NCI-H146 treated with DMSO at 0.1 percent for 48 hours (cell line): Measurements from ENCODE around the gene TIMP2.

Source experiments
- DNase-seq: peaks from one replicate; lab custom pipeline; 2025; ENCODE audit not compliant: unreplicated experiment; lab: John Stamatoyannopoulos, UW

TIMP2 gene

DNA sequence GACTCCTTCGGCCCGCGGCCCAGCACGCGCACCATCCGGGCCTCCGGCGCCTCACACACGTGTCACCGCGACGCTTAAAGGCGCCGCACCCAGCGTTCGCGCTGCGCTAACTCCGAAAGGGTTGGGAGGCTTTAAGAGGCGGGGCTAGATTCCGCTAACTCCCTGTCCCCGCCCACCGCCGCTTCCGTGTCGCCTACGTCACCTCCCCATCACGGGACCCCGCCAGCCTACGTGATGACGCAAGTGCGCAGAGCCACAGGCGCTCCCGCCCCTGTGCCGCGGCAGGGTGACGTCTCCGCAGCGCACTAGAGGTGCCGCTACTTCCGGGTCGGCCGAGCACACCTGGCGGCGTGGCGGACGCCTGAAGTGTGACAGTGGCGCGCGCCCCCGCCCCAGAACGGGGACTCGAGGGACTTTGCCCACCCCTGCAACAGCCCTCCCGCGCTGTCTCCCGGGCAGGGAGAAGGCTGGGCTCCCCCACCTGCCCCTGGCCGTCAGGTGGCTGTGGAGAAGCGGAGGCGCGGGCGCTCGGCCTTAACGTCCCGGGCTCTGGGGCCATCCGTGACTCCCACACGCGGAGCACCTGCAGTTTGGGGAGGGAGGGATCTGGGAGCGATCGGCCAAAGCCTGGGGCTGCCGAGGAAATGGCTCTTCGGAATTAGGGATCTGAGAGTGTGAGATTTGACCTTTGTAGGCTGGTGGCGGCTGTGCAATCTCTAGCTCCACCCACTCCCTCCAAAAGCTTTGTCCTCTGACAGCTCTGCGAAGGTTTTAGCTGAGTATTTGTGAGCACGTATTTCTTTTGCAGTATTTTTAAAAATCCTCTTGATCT is 84.2 kb downstream of the TIMP2 start, which contains the start of gene USP36:
USP36 (minus strand) TSS at position 35 of the 832 bp plus-strand sequence. CDS start 4,451 bp downstream, outside the sequence.
- peak; percentile 96 for DNase-seq

DNA sequence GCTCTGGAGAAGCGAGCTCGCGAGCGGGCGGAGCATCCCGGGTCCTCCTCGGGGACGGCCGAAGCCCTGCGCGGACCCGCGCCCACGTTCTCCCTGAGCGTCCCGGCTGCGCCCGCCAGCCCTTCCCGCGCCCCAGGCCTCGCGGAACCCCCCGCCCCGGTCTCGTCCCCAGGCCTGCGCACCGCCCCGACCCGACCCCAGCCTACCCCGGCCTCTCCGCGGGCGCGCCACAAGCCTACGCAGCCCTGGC is 84.7 kb downstream of the TIMP2 start:
- no peak for DNase-seq

DNA sequence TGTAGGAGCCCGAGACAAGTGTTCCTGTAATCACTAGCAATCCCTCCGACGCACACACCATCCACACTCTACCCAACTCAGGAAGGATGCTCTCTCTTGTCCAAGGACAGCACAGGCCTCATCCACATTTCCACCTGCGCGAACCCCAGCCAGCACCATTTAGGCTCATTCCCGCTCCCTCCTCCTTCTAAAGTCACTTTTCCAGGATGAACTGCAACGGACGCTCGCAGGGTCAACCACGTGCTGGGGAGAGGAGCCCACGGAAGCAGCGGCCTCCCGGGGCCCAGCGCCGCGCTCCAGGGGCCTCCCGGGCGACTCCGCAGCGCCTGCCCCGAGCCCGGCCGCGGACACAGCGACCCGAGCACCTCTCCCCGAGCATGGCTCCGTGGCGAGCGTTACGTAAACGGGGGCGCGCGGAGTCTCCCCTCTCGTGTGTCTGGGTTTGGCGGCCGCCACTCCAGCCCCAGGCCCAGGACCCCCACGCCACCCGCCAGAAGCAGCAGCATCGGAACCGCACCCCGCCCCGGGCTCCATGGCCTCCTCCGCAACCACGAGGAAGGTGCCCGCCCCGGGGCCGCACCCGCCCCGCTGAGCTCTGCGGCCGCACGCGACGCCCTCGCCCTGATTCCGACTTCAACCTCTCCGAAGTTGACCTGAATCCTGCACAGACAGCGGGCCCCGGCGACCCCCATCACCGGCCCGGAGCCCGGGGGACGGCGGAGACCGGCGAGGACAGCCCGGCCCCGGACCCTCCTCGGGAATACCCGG is 85.2 kb downstream of the TIMP2 start:
- peak; percentile 5 for DNase-seq

DNA sequence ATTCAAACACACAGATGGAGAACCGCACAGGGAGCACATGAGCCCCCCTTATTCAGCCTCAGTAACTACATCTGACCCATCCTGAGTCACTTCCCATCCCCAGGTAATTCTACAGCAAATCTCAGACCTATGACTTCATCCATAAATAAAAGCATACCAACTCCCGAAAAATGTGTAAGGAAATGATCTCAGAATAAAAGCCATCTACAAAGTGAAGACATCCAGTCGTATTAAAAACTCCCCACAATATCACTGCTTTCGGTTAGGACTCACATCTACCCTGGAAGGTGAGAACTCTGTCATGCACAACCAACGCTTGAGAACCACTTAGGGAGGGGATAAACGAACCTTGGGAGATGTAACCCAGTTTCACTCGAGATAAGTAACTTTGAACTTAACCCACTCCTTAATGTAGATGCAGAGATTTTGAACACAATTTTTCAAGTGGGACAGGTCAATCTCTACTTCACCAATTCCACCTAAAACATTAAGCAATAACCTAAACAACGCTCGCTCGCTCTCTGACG is 85.9 kb downstream of the TIMP2 start:
- DNase-seq, result no peak

DNA sequence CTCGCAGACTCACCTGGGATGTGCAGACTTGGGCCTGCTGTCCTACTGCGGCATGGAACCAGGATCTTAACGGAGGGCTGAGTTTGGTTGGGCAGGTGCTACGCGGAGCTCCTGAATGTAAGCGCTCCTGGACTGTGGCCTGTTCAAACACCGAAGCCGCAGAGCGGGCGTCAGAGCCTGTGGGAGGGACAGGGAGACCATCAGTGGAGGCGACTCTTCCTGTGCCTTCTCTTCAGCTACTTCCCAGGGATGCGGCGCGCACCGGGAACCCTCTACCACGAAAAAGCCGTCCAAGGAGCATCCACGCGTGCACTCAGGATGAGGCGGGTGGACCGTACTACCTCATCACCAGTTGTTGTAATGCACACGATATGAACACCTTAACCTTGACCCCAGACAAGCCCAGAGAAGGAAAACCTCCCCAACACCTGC is 86.6 kb downstream of the TIMP2 start:
- no peak for DNase-seq

DNA sequence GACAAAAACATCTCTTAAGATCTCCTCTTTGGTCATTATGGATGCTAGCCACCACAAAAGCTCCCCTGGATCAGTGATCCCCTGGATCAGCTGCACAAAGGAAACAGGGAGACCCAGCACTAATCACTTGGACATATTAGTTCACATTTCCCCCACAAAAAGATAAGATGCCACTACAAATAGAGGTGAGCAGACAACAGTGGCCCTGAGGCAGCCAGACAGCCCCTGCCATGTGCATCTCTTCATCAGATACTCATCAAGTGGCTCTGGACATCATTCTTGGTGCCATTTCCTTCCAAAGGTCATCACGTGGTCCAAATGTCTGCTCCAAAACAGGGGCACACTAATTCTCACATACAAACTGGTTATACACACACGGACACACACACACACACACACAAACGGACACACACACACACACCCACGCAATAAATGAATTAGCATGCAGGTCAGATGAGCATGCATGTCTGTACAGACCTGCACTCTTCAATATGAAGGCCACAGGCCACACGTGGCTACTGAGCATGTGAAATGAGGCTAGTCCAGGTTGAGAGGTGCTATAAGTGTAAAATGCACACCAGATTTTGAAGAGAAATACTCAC is 88.7 kb downstream of the TIMP2 start:
- no peak for DNase-seq

DNA sequence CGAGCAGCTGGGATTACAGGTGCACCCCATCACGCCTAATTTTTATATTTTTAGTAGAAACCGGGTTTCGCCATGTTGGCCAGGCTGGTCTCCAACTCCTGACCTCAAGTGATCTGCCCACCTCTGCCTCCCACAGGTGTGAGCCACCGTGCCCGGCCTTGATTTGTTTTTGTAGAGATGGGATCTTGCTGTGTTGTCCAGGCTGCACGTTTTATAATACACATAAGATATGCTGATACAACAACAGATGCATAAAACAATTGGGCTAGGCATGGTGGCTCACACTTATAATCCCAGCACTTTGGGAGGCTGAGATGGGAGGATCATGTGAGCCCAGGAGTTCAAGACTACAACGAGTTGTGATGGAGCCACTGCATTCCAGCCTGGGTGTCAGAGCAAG is 90.6 kb downstream of the TIMP2 start:
- DNase-seq, result no peak

DNA sequence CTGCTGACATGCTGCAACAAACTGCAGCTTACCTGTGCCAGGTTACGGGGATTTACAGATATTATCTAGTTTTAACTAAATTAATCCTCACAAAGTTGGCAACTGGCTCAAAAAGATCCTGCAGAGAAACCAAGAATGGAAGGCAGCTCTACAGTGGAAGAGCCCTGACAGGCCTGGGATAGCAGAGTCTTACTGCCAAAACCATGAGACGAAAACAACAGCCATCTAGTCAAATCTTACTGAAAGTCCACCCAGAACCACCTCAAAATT is 92.7 kb downstream of the TIMP2 start:
- no peak for DNase-seq

DNA sequence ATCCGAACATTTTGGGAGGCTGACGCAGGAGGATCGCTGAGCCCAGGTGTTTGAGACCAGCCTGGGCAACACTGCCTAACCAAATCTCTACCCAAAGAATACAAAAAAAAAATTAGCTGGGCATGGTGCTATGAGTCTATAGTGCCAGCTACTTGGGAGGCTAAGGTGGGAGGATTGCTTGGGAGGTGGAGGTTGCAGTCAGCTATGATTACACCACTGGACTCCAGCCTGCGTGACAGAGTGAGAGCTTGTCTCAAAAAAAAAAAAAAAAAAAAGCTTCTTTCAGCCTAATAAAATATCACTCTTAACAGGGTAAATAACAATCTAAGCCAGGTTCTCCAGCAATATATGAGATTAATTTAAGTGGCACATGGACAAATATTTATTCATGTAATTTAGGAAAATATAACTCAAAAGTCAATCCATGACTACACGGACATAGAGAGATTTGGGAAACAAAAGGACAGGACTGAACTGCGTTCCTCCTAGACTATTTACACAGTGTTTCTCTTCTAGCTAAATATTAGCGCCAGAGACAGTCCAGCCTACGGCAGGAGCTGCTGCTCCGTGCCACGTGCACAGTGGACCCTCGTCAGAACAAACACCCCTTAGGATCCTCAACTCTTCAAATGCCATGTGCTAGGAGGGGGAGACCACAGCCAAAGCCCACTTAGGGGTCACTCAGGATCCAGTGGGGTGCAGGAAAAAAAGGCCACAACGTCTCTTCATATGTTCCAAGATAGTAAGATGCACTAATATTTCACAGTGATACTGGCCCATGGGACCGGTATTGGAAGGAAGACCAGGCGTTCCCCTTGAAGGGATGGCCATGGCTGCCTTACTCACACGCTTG is 93.3 kb downstream of the TIMP2 start:
- DNase-seq, result peak; percentile 7

DNA sequence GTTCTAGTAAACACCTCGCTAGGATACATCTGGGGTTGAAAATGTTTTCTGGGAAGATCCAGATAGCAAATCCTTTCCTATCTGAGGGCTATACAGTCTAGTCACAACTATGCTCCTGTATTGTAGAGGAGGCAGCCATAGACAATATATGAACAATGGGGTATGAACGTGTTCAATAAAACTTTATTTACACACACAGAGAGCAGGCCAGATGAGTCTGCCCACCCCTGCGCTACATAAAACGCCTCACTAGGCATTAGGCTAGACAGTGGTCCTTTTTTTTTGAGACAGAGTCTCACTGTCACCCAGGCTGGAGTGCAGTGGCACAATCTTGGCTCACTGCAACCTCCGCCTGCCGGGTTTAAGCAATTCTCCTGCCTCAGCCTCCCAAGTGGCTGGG is 95.7 kb downstream of the TIMP2 start:
- no peak for DNase-seq

DNA sequence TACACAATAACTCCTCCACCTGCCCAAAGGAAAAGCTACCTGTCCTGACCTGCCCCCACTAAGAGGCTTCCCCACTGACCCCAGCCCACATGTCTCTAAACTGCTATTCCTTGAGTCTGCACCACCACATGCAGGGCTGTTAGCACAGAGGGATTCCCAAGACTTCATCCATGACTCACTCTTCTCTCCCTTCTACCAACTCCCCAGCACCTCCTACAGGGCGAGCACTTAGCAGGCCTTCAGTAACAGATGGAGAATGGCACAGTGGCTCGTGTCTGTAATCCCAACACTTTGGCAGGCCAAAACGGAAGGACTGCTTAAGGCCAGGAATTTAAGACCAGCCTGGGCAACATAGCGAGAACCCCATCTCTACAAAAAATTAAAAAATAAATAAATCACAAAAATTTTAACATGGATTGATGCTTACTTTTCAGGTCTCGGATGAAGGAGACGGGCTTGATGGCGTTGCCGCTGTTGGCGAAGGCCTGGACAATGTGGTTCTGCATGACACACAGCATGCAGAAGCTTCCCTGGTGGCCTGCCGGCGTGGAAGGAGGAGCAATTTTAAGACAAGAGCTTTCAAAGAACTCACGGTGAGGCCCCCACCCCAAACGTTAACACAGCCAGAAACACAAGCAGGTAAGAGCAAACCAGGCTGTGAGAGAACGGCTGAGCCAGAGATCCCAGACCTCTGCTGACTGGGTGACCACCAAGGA is 96.6 kb downstream of the TIMP2 start:
- DNase-seq, result no peak

DNA sequence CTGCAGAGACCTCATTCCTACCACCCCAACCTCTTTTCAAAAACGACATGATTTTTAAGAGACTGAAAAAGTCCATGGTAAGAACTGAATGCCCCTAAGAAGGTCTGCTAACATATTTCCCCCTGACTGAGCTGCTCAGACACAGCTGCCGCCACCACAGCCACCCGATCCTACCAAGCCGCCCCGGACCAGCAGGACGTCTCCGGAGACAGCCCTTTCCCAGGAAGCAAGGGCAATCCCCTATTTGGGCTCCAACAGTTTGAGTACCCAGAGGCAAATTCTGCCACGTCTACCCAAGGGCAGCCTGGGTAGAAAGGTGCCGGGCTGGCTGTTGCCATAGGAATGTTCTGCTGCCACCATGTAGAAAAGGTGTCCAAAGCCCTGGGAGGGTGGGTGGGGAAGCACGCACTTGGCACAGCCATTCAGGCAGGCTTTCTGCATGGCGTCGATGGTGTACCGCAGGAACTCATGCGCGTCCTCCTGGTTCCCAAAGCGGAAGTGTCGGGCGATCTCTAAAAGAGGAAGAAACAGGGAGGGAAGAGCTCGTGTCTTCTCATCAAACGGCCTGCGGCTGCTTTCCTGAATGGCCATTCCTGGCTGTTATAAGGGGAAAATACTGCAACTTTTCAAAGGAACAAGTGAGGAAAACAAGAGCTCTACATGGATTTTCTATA is 98.2 kb downstream of the TIMP2 start:
- no peak for DNase-seq

DNA sequence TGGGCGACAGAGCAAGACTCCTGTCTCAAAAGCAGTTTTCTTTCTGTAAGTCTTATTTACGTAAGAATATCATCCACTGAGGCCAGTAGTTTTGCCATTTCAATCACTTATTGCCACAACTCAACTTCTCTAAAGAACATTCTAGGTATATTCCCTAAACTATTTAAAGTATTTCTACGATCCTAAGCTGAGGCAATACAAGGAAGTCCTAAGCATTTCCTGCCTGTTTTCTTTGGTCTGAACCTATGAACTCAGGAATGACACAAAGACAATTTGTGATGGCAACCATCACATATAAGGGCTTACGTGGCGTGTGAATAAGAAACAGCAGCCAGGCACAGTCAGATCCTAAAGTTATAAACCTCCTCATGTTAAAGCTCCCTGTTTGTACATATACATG is 98.8 kb downstream of the TIMP2 start:
- DNase-seq, result no peak

DNA sequence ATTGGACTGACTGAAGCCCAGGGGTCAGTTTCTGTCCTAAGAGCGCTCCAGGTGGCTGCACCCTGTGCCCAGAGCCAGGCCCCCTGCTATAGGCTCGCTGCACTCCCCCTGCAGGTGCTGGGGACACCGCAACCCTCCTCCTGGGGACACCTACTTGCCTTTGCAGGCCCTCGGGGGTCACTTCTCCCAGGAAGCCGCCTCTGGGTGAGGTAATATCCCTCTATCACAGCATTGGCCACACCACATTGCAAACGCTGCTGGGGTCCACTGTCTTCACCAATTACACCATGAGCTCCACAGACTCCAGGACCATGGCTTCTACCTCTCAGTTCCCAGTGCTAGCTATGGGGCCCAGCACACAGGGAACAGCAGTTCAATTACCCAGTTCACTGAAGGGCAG is 99.5 kb downstream of the TIMP2 start:
- no peak for DNase-seq

DNA sequence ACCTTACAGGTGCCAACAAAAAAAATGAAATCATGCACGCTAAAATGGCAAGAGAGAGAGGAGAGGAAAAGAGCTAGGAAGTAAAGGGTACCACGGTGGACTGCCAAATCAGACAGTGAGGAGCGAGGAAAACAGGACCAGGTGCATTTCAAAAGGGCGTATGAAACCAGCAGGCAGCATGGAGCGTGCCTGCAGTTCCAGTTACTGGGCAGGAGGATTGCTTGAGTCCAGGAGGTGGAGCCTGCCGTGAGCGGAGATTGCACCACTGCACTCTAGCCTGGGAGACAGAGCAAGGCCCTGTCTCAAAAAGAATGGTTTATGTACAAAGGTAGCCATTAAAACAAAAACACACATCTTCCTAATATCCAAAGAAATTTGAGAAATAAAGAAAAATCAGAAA is 100.9 kb downstream of the TIMP2 start:
- DNase-seq, result no peak

DNA sequence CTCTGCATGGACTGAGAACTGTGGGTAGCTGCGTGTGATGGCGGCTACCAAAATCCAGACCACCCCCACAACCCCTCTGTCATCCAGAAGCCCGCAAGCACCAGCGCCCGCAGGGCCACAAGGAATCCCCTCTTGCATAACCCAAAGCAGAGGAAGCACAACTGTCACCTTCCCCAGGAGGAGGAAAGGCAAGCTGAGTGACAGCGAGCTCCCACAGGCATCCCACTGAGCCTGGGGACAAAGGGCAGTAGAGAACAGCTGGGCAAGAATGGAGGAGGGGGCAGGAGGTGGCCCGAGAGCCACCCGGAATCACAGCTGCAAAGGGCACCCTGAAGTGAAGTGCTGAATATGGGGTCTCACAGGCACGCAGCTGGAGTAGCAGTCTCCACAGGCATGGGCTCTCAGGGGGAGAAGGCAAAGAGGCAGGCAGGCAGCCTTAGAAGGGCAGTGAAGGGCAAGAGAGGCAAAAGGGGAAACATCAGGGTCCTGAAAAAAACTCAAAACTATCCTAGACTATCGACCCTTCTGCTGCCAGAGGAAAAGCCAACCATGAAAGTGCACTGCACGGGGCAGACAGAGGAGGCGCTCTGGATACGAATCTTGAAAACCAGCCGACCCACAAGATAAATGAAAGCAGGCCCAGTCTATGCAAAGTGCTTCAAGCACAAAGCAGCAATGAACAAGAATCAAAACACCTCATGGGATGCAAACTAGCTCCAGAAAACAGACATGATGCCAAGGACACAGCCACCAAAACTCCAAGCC is 101.7 kb downstream of the TIMP2 start:
- no peak for DNase-seq

DNA sequence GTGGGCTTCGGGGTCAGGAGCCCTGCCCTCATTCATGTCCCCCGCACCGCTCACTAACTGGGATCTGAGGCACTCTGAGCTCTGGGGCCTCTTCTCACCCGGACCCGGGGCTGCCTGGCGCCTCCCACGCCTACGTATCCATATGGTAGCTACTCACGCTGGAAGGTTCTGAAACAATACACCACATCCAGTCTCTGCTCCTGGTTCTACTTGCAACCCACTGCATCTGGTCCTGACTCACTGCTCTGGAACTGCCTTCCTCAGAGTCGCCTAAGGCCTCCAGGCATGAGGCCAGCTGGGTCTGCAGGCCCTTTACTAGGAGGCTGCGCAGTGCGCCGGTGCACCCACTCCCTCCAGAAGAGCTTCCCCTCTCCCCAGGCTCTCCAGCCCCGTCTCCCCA is 102.6 kb downstream of the TIMP2 start:
- no peak for DNase-seq

DNA sequence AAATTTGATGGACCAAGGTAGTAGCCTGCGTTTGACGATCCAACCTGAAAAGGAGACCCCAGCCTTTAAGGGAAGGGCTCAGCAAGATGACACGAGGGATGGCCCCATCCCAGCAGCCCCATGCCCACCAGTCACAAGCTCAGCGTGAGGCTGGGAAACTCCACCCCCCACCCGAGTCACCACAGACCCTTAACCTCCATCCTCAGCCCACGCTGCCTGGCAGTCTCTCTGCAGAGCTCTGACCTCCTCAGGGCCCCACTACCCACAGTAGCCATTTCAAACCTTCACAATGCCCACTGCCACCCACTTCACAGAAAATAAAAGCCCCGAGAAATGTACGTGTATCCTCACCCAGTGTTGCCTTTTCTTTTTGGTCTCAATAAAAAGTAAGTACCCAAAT is 103.2 kb downstream of the TIMP2 start:
- DNase-seq, result no peak

DNA sequence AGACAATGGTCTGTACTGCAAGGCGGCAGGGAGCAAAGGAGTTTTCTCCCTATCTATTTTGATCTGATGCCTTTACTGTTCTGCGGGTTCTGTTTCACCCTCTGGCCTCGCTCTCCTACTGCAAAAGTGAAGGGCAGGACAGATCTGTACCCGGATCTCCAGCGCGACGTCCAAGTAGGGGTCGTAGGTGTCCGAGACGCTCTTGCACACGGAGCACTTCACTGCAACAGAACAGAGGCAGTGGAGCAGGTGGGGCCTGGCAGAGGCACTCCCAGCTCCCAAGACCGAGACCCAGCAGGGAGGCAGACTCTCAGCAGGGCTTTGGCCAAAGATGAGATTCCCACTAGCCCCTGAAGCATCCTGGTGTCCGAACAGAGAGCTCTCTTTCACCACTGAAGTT is 104.3 kb downstream of the TIMP2 start:
- no peak for DNase-seq
